T-helper 9 cell (primary cell): ENCODE data around the gene MRO.
"Not testable (repeated sequence)": the region's sequence is repeated elsewhere in the genome, so short reads cannot be mapped to it uniquely, and the experiment has no call there.

ENCODE experiments used
- DNase-seq: peaks from one replicate; pipeline ENCODE4 v3.0.0-alpha.2; 2020

MRO gene

GRCh38 chr18:50833496-50833895, 13.7 kb upstream of the MRO start:
- DNase-seq, result not testable (repeated sequence)

GRCh38 chr18:50832754-50833153, 12.9 kb upstream of the MRO start:
- no peak for DNase-seq

GRCh38 chr18:50830544-50830943, 10.7 kb upstream of the MRO start:
- DNase-seq, result no peak

- DNase-seq, result no peak
Measured at GRCh38 chr18:50829644-50830043, 9.8 kb upstream of the MRO start.

GRCh38 chr18:50826027-50826426, 6.2 kb upstream of the MRO start:
- no peak for DNase-seq

- no peak for DNase-seq
Measured at GRCh38 chr18:50825621-50826020, 5.8 kb upstream of the MRO start.

- DNase-seq, result no peak
Measured at GRCh38 chr18:50822756-50823155, 2.9 kb upstream of the MRO start.

GRCh38 chr18:50820901-50821520, 1.2 kb upstream of the MRO start:
- no peak for DNase-seq

- no peak for DNase-seq
Measured at GRCh38 chr18:50819027-50819727, 639 bp downstream of the MRO start.

- DNase-seq, result no peak
Measured at GRCh38 chr18:50816419-50817166, 3.2 kb downstream of the MRO start.

GRCh38 chr18:50814395-50814794, 5.4 kb downstream of the MRO start:
- no peak for DNase-seq

- DNase-seq, result no peak
Measured at GRCh38 chr18:50813353-50813752, 6.5 kb downstream of the MRO start.

- no peak for DNase-seq
Measured at GRCh38 chr18:50812834-50813233, 7.0 kb downstream of the MRO start.

GRCh38 chr18:50807176-50807575, 12.6 kb downstream of the MRO start:
- DNase-seq, result no peak

- no peak for DNase-seq
Measured at GRCh38 chr18:50806208-50806616, 13.6 kb downstream of the MRO start.

GRCh38 chr18:50805732-50806131, 14.1 kb downstream of the MRO start:
- no peak for DNase-seq

- DNase-seq, result no peak
Measured at GRCh38 chr18:50803592-50803991, 16.2 kb downstream of the MRO start.

- no peak for DNase-seq
Measured at GRCh38 chr18:50802141-50802540, 17.7 kb downstream of the MRO start.

GRCh38 chr18:50797142-50797541, 22.7 kb downstream of the MRO start:
- no peak for DNase-seq

GRCh38 chr18:50796495-50796894, 23.3 kb downstream of the MRO start:
- no peak for DNase-seq

GRCh38 chr18:50793641-50794565, 25.9 kb downstream of the MRO start:
- DNase-seq, result no peak

- DNase-seq, result no peak
Measured at GRCh38 chr18:50792885-50793284, 26.9 kb downstream of the MRO start.
